HepG2 (cell line): Measurements from ENCODE around the gene RPL31. TPM values are rescaled to one million over a fixed set of nuclear protein-coding genes. Genes with fewer than 3 reads are reported as not detected.

Experiments used
- AHR ChIP-seq: IDR thresholded peaks from 2 replicates; pipeline ENCODE4 v1.6.1; 2018; ENCODE audit warnings: missing genetic modification reagents, missing compliant biosample characterization
- EP300 ChIP-seq, 3 experiments: sonication (generic) in 1 of 3; formaldehyde crosslinking in 1 of 3; IDR thresholded peaks; 2 replicates each; pipeline versions ENCODE4 v1.5.1 to v1.6.1; 2011 to 2020; ENCODE audit warnings: low read depth in 2 of 3, low read length in 2 of 3, borderline replicate concordance in 1 of 3, improper control_type of control experiment in 1 of 3, mild to moderate bottlenecking in 1 of 3, missing genetic modification reagents in 1 of 3, moderate library complexity in 1 of 3
- KDM4B ChIP-seq: sonication (generic); formaldehyde crosslinking; IDR thresholded peaks from 2 replicates; pipeline ENCODE4 v1.4.0; 2020; ENCODE audit warnings: missing genetic modification reagents
- SRF ChIP-seq: IDR thresholded peaks from 2 replicates; pipeline ENCODE4 v1.6.1; 2011; ENCODE audit warnings: mild to moderate bottlenecking, low read depth, low read length, moderate library complexity
- SRSF1 ChIP-seq: fragments of 200-400 bp; formaldehyde crosslinking; optimal IDR thresholded peaks from 2 replicates; pipeline ENCODE3; 2017; ENCODE audit warnings: mild to moderate bottlenecking, low read depth, low read length, moderate library complexity
- ZBTB20 ChIP-seq: sonication (generic); formaldehyde crosslinking; IDR thresholded peaks from 2 replicates; pipeline ENCODE4 v1.8.1; 2023; ENCODE audit warnings: missing genetic modification reagents, low read depth, mild to moderate bottlenecking, borderline replicate concordance
- ZNF891 ChIP-seq: sonication (generic); formaldehyde crosslinking; IDR thresholded peaks from 2 replicates; pipeline ENCODE4 v1.5.0; 2020; ENCODE audit warnings: mild to moderate bottlenecking, missing genetic modification reagents
- polyA plus RNA-seq, 8 experiments: library from polyadenylated mRNA; depleted of rRNA in 3 of 8; stranded (reverse) in 7 of 8; unstranded in 1 of 8; fragments of >200 nt; fragmentation: Illumina TruSeq in 4 of 8; extraction: Trizol in 4 of 8; gene quantifications; 2 replicates each; pipeline versions ENCODE4 v1.2.1 to v1.2.3, GENCODE V29; 2011 to 2016; ENCODE audit warnings: low read depth in 4 of 8, missing spikeins in 1 of 8, mixed read lengths in 1 of 8; ENCODE audit not compliant: insufficient read depth in 1 of 8
- total RNA-seq, 5 experiments: library from RNA; depleted of rRNA; stranded (reverse); fragments of >200 nt; fragmentation: Illumina TruSeq; extraction: Trizol; gene quantifications; 2 replicates each; pipeline ENCODE4 v1.2.3, GENCODE V29; 2016; ENCODE audit warnings: low read depth in 1 of 5
- TF ChIP-seq, protein P1 (sequence below): sonication (generic); formaldehyde crosslinking; IDR thresholded peaks from 2 replicates; pipeline ENCODE4 v1.5.0; 2020; ENCODE audit warnings: mild to moderate bottlenecking, missing genetic modification reagents, moderate library complexity
- TF ChIP-seq, protein P2 (sequence below): sonication (generic); formaldehyde crosslinking; IDR thresholded peaks from 2 replicates; pipeline ENCODE4 v1.5.1; 2020; ENCODE audit warnings: mild to moderate bottlenecking, moderate library complexity, missing genetic modification reagents
- TF ChIP-seq, protein P3 (sequence below): sonication (generic); formaldehyde crosslinking; IDR thresholded peaks from 2 replicates; pipeline ENCODE4 v1.4.0; 2020; ENCODE audit warnings: mild to moderate bottlenecking, missing genetic modification reagents, borderline replicate concordance
- TF ChIP-seq, protein P4 (sequence below): sonication (generic); formaldehyde crosslinking; IDR thresholded peaks from 2 replicates; pipeline ENCODE4 v1.4.0; 2020; ENCODE audit warnings: missing genetic modification reagents
- TF ChIP-seq, protein P5 (sequence below): sonication (generic); formaldehyde crosslinking; IDR thresholded peaks from 2 replicates; pipeline ENCODE4 v1.5.1; 2020; ENCODE audit warnings: mild to moderate bottlenecking, missing genetic modification reagents, moderate library complexity
- TF ChIP-seq, protein P6 (sequence below): sonication (generic); formaldehyde crosslinking; IDR thresholded peaks from 2 replicates; pipeline ENCODE4 v1.4.0; 2020; ENCODE audit warnings: missing genetic modification reagents

The RPL31 gene
- total and polyA plus RNA-seq, 2 of the 13 experiments (the other 11 are each of a cell fraction or from before 2014, with no cell fraction given) = 3,331 to 3,582 TPM

DNA sequence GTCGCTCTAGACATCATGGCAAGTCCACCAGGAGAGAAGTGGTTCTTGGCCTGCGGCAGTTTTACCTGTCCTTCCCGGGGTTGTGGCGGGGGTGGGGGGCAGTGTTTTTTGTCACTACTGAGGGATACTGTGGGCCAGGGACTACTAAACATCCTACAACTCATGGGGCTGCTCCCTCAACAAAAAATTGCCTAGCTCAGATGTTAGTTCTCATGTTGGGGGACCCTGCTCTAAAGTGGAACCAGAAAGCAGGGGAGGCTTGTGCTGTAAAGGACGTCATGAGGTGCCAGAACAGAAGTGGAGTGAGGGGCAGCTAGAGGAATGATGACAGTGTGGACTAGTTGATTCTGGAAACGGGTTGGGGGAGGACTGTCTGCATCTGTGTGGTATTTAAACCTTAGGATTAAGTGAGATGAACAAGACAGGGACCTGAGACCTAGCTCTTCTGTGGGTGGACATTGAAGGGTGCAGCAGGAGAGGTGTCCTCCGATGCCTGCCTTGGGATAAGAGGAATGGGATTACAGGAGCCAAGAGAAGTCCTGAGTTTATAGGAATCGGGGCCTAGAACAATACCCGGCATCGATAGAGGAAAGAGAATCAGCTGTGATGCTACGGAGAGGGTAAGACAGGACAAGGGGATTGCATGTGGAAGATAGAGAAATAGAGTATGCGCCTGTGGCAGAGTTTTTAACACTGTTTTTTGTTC lies 2.7 kb downstream of the RPL31 start (continued):
- TF ChIP-seq, protein P1, sequence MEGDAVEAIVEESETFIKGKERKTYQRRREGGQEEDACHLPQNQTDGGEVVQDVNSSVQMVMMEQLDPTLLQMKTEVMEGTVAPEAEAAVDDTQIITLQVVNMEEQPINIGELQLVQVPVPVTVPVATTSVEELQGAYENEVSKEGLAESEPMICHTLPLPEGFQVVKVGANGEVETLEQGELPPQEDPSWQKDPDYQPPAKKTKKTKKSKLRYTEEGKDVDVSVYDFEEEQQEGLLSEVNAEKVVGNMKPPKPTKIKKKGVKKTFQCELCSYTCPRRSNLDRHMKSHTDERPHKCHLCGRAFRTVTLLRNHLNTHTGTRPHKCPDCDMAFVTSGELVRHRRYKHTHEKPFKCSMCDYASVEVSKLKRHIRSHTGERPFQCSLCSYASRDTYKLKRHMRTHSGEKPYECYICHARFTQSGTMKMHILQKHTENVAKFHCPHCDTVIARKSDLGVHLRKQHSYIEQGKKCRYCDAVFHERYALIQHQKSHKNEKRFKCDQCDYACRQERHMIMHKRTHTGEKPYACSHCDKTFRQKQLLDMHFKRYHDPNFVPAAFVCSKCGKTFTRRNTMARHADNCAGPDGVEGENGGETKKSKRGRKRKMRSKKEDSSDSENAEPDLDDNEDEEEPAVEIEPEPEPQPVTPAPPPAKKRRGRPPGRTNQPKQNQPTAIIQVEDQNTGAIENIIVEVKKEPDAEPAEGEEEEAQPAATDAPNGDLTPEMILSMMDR (CRISPR knock-in tag) = no peak
- TF ChIP-seq EP300 (IDR thresholded peaks at IDR 0.05; ENCODE audit: low read depth in 2 of 2, low read length in 2 of 2) = no peak
- TF ChIP-seq EP300 (CRISPR knock-in tag; IDR thresholded peaks at IDR 0.05; ENCODE audit: borderline replicate concordance) = no peak
- TF ChIP-seq, protein P2, sequence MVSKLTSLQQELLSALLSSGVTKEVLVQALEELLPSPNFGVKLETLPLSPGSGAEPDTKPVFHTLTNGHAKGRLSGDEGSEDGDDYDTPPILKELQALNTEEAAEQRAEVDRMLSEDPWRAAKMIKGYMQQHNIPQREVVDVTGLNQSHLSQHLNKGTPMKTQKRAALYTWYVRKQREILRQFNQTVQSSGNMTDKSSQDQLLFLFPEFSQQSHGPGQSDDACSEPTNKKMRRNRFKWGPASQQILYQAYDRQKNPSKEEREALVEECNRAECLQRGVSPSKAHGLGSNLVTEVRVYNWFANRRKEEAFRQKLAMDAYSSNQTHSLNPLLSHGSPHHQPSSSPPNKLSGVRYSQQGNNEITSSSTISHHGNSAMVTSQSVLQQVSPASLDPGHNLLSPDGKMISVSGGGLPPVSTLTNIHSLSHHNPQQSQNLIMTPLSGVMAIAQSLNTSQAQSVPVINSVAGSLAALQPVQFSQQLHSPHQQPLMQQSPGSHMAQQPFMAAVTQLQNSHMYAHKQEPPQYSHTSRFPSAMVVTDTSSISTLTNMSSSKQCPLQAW (CRISPR knock-in tag) = 0 out of 2 replicates have a peak, but pooled peaks have one; percentile 6
- no peak for TF ChIP-seq SRSF1
- TF ChIP-seq ZBTB20 = no peak
- no peak for TF ChIP-seq AHR (CRISPR knock-in tag)
- TF ChIP-seq KDM4B (CRISPR knock-in tag) = no peak
- TF ChIP-seq, protein P3, sequence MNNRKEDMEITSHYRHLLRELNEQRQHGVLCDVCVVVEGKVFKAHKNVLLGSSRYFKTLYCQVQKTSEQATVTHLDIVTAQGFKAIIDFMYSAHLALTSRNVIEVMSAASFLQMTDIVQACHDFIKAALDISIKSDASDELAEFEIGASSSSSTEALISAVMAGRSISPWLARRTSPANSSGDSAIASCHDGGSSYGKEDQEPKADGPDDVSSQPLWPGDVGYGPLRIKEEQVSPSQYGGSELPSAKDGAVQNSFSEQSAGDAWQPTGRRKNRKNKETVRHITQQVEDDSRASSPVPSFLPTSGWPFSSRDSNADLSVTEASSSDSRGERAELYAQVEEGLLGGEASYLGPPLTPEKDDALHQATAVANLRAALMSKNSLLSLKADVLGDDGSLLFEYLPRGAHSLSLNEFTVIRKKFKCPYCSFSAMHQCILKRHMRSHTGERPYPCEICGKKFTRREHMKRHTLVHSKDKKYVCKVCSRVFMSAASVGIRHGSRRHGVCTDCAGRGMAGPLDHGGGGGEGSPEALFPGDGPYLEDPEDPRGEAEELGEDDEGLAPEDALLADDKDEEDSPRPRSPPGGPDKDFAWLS (CRISPR knock-in tag) = no peak
- TF ChIP-seq, protein P4, sequence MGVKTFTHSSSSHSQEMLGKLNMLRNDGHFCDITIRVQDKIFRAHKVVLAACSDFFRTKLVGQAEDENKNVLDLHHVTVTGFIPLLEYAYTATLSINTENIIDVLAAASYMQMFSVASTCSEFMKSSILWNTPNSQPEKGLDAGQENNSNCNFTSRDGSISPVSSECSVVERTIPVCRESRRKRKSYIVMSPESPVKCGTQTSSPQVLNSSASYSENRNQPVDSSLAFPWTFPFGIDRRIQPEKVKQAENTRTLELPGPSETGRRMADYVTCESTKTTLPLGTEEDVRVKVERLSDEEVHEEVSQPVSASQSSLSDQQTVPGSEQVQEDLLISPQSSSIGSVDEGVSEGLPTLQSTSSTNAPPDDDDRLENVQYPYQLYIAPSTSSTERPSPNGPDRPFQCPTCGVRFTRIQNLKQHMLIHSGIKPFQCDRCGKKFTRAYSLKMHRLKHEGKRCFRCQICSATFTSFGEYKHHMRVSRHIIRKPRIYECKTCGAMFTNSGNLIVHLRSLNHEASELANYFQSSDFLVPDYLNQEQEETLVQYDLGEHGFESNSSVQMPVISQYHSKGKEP (CRISPR knock-in tag) = 0 out of 2 replicates have a peak, but pooled peaks have one; percentile 69
- TF ChIP-seq ZNF891 (CRISPR knock-in tag) = no peak
- TF ChIP-seq, protein P5, sequence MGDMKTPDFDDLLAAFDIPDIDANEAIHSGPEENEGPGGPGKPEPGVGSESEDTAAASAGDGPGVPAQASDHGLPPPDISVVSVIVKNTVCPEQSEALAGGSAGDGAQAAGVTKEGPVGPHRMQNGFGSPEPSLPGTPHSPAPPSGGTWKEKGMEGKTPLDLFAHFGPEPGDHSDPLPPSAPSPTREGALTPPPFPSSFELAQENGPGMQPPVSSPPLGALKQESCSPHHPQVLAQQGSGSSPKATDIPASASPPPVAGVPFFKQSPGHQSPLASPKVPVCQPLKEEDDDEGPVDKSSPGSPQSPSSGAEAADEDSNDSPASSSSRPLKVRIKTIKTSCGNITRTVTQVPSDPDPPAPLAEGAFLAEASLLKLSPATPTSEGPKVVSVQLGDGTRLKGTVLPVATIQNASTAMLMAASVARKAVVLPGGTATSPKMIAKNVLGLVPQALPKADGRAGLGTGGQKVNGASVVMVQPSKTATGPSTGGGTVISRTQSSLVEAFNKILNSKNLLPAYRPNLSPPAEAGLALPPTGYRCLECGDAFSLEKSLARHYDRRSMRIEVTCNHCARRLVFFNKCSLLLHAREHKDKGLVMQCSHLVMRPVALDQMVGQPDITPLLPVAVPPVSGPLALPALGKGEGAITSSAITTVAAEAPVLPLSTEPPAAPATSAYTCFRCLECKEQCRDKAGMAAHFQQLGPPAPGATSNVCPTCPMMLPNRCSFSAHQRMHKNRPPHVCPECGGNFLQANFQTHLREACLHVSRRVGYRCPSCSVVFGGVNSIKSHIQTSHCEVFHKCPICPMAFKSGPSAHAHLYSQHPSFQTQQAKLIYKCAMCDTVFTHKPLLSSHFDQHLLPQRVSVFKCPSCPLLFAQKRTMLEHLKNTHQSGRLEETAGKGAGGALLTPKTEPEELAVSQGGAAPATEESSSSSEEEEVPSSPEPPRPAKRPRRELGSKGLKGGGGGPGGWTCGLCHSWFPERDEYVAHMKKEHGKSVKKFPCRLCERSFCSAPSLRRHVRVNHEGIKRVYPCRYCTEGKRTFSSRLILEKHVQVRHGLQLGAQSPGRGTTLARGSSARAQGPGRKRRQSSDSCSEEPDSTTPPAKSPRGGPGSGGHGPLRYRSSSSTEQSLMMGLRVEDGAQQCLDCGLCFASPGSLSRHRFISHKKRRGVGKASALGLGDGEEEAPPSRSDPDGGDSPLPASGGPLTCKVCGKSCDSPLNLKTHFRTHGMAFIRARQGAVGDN (CRISPR knock-in tag) = 0 out of 2 replicates have a peak, but pooled peaks have one; percentile 1
- TF ChIP-seq, protein P6, sequence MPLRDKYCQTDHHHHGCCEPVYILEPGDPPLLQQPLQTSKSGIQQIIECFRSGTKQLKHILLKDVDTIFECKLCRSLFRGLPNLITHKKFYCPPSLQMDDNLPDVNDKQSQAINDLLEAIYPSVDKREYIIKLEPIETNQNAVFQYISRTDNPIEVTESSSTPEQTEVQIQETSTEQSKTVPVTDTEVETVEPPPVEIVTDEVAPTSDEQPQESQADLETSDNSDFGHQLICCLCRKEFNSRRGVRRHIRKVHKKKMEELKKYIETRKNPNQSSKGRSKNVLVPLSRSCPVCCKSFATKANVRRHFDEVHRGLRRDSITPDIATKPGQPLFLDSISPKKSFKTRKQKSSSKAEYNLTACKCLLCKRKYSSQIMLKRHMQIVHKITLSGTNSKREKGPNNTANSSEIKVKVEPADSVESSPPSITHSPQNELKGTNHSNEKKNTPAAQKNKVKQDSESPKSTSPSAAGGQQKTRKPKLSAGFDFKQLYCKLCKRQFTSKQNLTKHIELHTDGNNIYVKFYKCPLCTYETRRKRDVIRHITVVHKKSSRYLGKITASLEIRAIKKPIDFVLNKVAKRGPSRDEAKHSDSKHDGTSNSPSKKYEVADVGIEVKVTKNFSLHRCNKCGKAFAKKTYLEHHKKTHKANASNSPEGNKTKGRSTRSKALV (CRISPR knock-in tag) = no peak
- no peak for TF ChIP-seq SRF
